Measurements from ENCODE around the gene EPB41L4B. TPM values are rescaled to one million over a fixed set of nuclear protein-coding genes. Genes with fewer than 3 reads are reported as not detected.

The EPB41L4B gene
- total and polyA plus RNA-seq, 8 donors, result 36.8 to 122 (median 93.3) TPM

DNA sequence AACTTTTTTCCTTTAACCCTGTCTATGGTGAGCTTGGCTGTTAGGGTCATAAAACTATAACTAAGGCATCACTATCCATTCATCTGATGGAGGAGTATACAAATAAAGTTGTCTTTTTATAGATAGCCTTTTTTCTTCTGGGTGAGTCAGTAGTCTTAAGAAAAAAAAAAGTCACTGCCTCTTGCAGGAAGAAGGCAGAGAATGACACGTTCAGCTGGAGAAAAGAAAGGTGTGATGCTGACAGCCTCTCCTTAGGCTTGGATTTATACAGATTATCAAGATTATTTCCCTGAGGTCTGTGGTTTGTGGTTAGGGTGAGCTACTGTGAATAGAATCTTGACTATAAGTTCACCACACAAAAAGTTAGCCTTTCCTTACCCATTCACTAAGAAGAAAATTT, 23.0 kb downstream of the EPB41L4B start:
- Histone ChIP-seq H3K4me3 (no peak overlapping the region), H3K36me3 (no peaks in the 10 kb centered on the region), H3K9me3 (no peaks in the 10 kb centered on the region), H3K27me3 (no peaks in the 10 kb centered on the region), H3K4me1 (peaks cover 9 to 43% (median 25%) of the 10 kb centered on the region in 3 donors), H3K27ac (peak overlapping the region in 1 of 4 donors; percentile 2)
- ATAC-seq, result no peak
- FAIRE-seq, result no peak
- TF ChIP-seq, protein P1, sequence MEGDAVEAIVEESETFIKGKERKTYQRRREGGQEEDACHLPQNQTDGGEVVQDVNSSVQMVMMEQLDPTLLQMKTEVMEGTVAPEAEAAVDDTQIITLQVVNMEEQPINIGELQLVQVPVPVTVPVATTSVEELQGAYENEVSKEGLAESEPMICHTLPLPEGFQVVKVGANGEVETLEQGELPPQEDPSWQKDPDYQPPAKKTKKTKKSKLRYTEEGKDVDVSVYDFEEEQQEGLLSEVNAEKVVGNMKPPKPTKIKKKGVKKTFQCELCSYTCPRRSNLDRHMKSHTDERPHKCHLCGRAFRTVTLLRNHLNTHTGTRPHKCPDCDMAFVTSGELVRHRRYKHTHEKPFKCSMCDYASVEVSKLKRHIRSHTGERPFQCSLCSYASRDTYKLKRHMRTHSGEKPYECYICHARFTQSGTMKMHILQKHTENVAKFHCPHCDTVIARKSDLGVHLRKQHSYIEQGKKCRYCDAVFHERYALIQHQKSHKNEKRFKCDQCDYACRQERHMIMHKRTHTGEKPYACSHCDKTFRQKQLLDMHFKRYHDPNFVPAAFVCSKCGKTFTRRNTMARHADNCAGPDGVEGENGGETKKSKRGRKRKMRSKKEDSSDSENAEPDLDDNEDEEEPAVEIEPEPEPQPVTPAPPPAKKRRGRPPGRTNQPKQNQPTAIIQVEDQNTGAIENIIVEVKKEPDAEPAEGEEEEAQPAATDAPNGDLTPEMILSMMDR (IDR thresholded peaks at IDR 0.05), result no peak
- 35 to 40% methylated on average over 1 of the region's 1 CpG for WGBS, 2 donors
- no peak for DNase-seq
- intact Hi-C loops (cut with DNase I), result no loop called here

DNA sequence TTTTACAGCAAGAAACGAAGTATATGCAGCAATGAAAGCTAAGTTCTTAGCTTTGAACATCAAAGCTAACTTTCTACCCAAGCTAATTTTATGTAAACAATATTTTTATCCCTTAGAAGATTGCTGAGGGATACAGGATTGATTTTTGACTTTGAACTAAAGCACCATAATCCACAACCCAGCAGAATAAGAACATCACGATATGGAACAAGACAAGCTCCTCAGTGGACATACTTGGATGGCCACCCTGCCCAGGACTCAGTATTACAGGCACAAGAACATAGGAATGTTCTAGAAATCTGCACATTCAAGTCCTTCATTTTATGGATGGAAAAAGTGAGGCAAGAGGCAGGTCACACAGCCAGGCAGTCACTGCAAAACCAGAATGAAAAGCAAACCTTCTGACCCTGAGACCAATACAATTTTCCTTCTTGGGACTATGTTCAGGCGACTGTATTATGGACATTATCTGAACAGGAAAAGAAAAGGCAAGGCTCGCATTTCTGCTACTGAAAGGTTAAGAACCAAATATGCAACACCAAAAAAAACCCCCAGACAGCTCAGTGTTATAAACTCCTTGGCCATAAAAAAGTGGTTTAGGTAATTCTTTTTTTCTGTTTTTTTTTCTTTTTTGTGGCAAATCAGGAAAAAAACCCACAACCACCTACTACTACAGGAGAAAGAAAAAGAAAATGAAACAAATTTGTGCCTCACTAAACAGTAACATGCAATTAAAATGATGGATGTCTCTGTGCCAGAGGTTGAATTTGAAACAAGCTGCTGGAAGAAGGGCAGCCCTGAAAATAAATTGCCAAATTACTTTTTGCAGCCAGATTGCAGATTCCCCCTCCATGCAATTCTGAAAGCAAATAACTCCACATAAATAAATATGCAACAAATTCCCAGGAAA, 25.4 kb downstream of the EPB41L4B start:
- TF ChIP-seq, protein P1 (IDR thresholded peaks at IDR 0.05), result no peak
- FAIRE-seq, result no peak
- intact Hi-C loops (cut with DNase I), result no loop called here
- Histone ChIP-seq H3K9me3 (no peaks in the 10 kb centered on the region), H3K4me1 (peaks cover 22 to 48% (median 39%) of the 10 kb centered on the region in 3 donors), H3K27ac (peak overlapping the region in 3 of 4 donors; percentile 10 to 74 (median 38)), H3K36me3 (no peaks in the 10 kb centered on the region), H3K4me3 (no peak overlapping the region), H3K27me3 (no peaks in the 10 kb centered on the region)
- ATAC-seq, result peak in 3 of 4 donors; percentile 4 to 53 (median 43)
- 24 to 25% methylated on average over 4 of the region's 4 CpGs for WGBS, 2 donors
- DNase-seq, result no peak

DNA sequence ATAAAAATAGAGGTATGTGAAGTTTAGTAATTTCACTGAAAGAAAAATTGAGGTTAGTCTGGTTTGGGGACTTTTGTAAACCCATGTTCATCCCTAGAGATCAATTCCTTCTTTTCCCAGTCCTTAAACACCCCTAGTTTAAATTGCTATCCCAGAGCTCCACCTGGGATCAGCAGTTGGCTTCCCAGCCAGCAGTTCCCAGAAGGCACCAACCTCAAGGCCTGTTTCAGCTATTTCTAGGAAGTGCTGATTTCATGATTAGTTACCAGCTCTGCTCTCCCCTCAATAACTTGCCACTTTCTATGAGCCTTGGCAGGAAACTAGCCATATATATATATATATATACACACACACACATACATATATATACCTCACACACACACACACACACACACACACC, 30.5 kb downstream of the EPB41L4B start:
- no peak overlapping the region for H3K4me3 ChIP-seq
- peaks cover 42 to 57% (median 44%) of the 10 kb centered on the region in 3 donors for H3K4me1 ChIP-seq
- intact Hi-C loops (cut with DNase I), result no loop called here
- H3K27me3 ChIP-seq, result no peaks in the 10 kb centered on the region
- peak overlapping the region in 3 of 4 donors; percentile 39 to 82 (median 80) for H3K27ac ChIP-seq
- DNase-seq, result peak in 3 of 6 donors; percentile 48 to 70 (median 65)
- FAIRE-seq, result no peak
- ATAC-seq, result peak; percentile 59 to 74 (median 72)
- no peaks in the 10 kb centered on the region for H3K36me3 ChIP-seq
- TF ChIP-seq, protein P1 (IDR thresholded peaks at IDR 0.05), result no peak
- no peaks in the 10 kb centered on the region for H3K9me3 ChIP-seq

DNA sequence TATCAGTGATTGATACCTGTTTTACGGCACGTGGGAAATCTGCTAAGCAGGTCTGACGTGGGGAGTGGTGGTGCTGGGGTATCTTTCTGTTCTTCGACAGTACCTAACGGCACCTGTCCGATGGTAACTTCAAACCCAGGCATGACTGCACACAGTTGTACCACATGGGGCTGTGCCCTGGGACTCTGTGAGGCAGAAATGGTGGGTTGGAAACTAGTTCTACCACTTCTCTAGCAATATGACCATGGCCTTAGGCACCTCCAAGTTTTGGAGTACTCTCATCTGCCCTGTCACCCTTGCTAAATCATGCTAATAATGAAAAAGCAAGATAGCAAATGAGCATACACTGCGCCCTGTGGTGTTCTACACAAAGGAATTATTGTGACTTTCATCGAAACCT, 30.9 kb downstream of the EPB41L4B start:
- WGBS, 2 donors, result 34 to 36% methylated on average over 8 of the region's 8 CpGs
- peaks cover 40 to 53% (median 42%) of the 10 kb centered on the region in 3 donors for H3K4me1 ChIP-seq

More for the DNA sequence above, 30.9 kb downstream of the EPB41L4B start:
- peak; percentile 52 to 63 (median 56) for ATAC-seq
- Histone ChIP-seq H3K9me3 (no peaks in the 10 kb centered on the region), H3K36me3 (no peaks in the 10 kb centered on the region), H3K27ac (peak overlapping the region in 3 of 4 donors; percentile 39 to 82 (median 80)), H3K4me3 (no peak overlapping the region), H3K27me3 (no peaks in the 10 kb centered on the region)
- DNase-seq, result peak in 2 of 6 donors; percentile 33 to 35
- intact Hi-C loops (cut with DNase I), result no loop called here
- FAIRE-seq, result no peak
- TF ChIP-seq, protein P1 (IDR thresholded peaks at IDR 0.05), result no peak
